Mucosa of descending colon (tissue), 3 donors: ENCODE results near the gene ITCH. TPM values are rescaled to one million over a fixed set of nuclear protein-coding genes. Genes with fewer than 3 reads are reported as not detected.
"Not testable (repeated sequence)": the region's sequence is repeated elsewhere in the genome, so short reads cannot be mapped to it uniquely, and the experiment has no call there.

Experiments
- ATAC-seq: fragments of 200-7000 bp; cut with Tn5 transposase; one replicate; pipeline ENCODE4 v1.9.1; 2020; ENCODE audit warnings: mild to moderate bottlenecking, moderate library complexity
- DNase-seq, 3 donors: peaks; one replicate each; pipeline ENCODE4 v3.0.0-alpha.2; 2020
- H3K36me3 ChIP-seq: fragments of 200-600 bp; one replicate; pipeline ENCODE4 v1.8.0; 2021; ENCODE audit warnings: low read depth, mild to moderate bottlenecking
- H3K4me1 ChIP-seq: fragments of 200-600 bp; one replicate; pipeline ENCODE4 v1.8.0; 2021; ENCODE audit warnings: low read depth, mild to moderate bottlenecking
- H3K4me3 ChIP-seq: fragments of 200-600 bp; one replicate; pipeline ENCODE4 v1.8.0; 2021; ENCODE audit warnings: mild to moderate bottlenecking
- H3K9me3 ChIP-seq: fragments of 200-600 bp; one replicate; pipeline ENCODE4 v1.8.0; 2021; ENCODE audit warnings: mild to moderate bottlenecking
- CTCF ChIP-seq: fragments of 200-600 bp; IDR thresholded peaks from one replicate; pipeline ENCODE4 v1.8.0; 2022; ENCODE audit warnings: antibody characterized with exemption, mild to moderate bottlenecking
- intact Hi-C, 2 donors: fragments of 100-400 bp; cut with DNase I in 1 of 2; cut with micrococcal nuclease in 1 of 2; formaldehyde crosslinking; loops; one replicate each; pipeline versions ENCODE4 v1.11.0 to v1.11.1; 2022; cut with DNase I, micrococcal nuclease
- total RNA-seq, 3 donors: library from RNA; stranded (reverse); fragmentation: NEBNext Ultra II Directional in 2 of 3; extraction: Animal tissue kit (Norgen Biotek cat#: 25700) in 2 of 3; gene quantifications; one replicate each; pipeline versions ENCODE4 v1.2.1 to v1.2.4, GENCODE V29; 2021 to 2023
- donor health status: DM: no; HTN: no; CAD: no; lungs with moderate emphysema.
- donor health status: DM: no; HTN: no; CAD: no.
- donor health status: DM: no; HTN: yes; CAD: no.

The ITCH gene
- total RNA-seq, 3 donors from 2014 or later = 60.0 to 81.0 (median 75.0) TPM

- intact Hi-C loops = no loop called here
- H3K9me3 ChIP-seq = no peaks in the 10 kb centered on the region
- H3K4me1 ChIP-seq = no peaks in the 10 kb centered on the region
- H3K4me3 ChIP-seq = no peak overlapping the region
- ATAC-seq (no peak), DNase-seq (no peak)
- H3K36me3 ChIP-seq = no peaks in the 10 kb centered on the region
- TF ChIP-seq CTCF = no peak
Measured at GRCh38 chr20:34402461-34402860, 39.4 kb downstream of the ITCH start.

GRCh38 chr20:34403063-34403827, 40.2 kb downstream of the ITCH start:
- ATAC-seq (no peak), DNase-seq (no peak)
- Histone ChIP-seq H3K4me1 (no peaks in the 10 kb centered on the region), H3K4me3 (no peak overlapping the region), H3K36me3 (no peaks in the 10 kb centered on the region), H3K9me3 (no peaks in the 10 kb centered on the region)
- intact Hi-C loops = no loop called here
- no peak for TF ChIP-seq CTCF

- intact Hi-C loops = no loop called here
- no peaks in the 10 kb centered on the region for H3K9me3 ChIP-seq
Measured at GRCh38 chr20:34403908-34404307, 40.8 kb downstream of the ITCH start.

GRCh38 chr20:34404803-34405202, 41.7 kb downstream of the ITCH start:
- H3K9me3 ChIP-seq = no peaks in the 10 kb centered on the region
- ATAC-seq (no peak), DNase-seq (no peak)
- H3K4me3 ChIP-seq = no peak overlapping the region
- no peak for TF ChIP-seq CTCF
- intact Hi-C loops = no loop called here
- no peaks in the 10 kb centered on the region for H3K4me1 ChIP-seq
- H3K36me3 ChIP-seq = no peaks in the 10 kb centered on the region

More at GRCh38 chr20:34403908-34404307, 40.8 kb downstream of the ITCH start:
- Histone ChIP-seq H3K4me1 (no peaks in the 10 kb centered on the region), H3K4me3 (no peak overlapping the region), H3K36me3 (no peaks in the 10 kb centered on the region)
- ATAC-seq (no peak), DNase-seq (no peak)
- no peak for TF ChIP-seq CTCF

GRCh38 chr20:34405247-34405651, 42.2 kb downstream of the ITCH start:
- H3K4me1 ChIP-seq, H3K9me3 ChIP-seq, intact Hi-C loops, ATAC-seq, DNase-seq, H3K4me3 ChIP-seq, H3K36me3 ChIP-seq: not testable (repeated sequence)

- DNase-seq, H3K9me3 ChIP-seq, H3K4me3 ChIP-seq, intact Hi-C loops, H3K4me1 ChIP-seq, H3K36me3 ChIP-seq, ATAC-seq: not testable (repeated sequence)
Measured at GRCh38 chr20:34405942-34406341, 42.9 kb downstream of the ITCH start.
